ENCODE data around the gene ABHD12.

The ABHD12 gene

DNA sequence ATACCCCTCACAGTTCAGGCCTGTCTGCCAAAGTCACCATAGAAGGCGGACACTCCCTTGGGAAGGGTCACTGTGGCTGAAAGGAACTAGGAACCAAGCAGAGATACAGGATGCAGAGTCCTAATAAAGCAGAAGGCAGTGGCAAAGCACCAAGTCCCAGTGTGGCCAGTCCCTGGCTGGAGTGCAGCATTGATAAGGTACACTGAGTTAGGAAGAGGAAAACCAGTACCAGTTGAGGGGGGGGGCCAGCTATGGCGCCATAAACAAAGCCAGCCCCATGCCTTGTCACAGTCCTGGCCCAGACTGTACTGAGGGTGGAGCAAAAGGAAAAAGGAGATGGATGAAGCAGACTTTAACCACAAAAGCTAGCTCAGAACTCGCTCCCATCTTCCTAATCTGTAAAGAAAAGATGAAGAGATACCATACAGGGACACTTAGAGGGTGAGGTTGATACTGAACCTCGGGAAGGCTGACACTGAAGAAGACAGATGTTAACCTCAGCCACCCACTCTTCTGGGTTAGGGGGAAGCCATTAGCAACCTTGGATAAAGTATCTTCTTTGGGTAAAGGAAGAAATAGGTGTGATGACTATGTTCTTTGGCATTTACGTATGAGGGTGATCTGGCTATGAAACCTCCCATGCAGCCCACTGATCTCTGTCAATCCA is 7.8 kb downstream of the ABHD12 start:
- DNase-seq (ENCODE audit: insufficient read length, low spot score) (no peak), FAIRE-seq (no peak)

DNA sequence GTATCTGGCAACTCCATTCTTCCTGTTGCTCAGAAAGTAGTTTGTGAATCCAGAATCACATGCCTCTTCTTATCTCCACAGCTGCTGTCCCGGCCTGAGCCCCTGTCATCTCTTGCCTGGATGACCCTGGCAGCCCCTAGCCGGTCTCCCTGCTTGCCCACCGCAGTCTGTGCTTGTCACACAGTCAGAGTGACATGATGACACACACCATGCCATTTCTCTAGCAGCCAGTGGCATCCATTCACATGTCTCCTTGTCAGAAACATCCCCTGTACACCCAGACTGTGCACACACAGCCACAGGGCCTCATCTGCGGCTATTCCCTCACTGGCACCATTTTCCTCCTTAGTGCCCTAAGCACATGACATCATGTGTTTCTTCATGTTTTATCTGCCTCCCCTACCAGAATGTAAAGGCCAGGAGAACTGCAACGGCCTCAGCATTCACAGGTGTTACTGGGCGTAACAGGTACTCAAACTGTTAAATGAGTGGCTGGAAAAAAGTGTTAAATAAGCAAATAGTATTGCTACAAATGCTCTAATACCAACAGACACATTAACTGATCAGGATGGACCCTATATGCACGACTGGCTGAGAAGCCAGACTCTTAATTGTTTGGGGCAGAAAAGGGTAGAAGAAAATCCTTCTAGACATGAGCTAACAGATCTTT is 9.6 kb downstream of the ABHD12 start:
- FAIRE-seq (no peak), DNase-seq (ENCODE audit: insufficient read length, low spot score) (no peak)

DNA sequence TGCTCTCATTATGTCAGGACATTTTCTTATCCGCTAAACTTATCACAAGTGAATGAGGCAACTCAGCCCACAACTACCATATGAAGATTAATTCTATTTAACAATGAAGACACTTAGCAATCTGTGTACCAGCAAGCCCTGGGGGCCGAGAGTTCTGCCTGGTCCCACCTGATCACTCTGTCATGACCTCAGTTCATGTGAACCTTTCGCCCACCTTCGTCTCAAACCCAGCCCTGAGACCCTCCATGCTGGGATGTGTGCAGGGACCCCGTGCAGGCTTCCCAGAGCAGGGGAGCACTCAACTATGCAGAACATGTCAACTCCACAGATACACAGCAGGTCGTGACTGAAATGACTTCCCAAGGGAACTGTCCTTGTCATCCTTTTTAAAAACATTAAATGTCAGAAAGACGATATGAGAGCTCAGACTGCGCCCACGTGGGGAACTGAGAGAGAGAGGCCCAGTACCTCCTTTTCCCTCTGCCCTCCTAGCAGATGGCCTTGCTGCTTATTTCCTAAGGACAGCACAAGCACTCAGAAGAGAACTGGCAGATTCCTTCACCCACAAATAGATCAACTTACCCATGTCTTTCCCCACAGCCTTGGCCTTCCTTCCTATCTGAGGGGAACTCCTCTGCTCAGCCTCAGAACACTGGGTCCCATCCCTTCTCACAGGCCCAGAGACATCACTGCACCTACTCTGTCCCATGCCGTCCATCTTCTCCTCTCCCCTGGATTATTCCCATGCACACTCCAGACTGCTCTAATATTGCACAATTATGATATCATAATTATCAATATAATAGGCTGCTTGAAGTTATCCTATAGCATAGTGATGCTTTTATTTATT is 11.5 kb downstream of the ABHD12 start:
- FAIRE-seq, result no peak
- no peak for DNase-seq (ENCODE audit: insufficient read length, low spot score)

DNA sequence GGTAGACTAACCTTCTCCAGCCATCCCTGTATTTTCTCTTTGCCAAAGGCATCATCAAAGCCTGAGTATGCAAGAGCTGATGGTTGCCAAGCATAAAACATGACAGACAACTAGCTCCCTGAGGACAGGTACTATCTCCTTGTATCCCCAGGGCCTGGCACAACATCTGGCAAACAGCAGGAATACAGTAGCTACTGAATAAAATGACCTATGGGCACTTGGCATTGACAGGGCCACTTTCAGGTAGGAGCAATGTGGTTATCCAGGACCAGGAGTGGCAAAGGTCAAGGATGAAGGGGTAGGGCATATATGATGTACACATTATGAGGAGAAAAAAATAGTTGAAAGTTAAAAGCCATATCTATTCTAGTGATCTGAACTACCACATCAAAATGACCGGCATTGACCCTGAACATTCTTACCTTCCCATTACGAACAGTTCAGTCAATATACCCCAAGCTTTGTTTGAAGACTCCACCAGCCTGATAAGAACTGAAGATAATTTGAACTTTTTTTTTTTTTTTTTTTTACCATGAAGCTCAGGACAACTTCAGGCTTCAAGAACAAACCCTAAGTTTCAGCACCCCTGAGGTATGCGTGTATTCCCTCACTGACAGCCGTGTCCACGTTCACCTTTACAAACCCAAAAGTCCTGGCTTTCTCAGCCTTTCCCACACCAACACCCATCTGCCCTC is 12.3 kb downstream of the ABHD12 start:
- FAIRE-seq (no peak), DNase-seq (ENCODE audit: insufficient read length, low spot score) (no peak)

DNA sequence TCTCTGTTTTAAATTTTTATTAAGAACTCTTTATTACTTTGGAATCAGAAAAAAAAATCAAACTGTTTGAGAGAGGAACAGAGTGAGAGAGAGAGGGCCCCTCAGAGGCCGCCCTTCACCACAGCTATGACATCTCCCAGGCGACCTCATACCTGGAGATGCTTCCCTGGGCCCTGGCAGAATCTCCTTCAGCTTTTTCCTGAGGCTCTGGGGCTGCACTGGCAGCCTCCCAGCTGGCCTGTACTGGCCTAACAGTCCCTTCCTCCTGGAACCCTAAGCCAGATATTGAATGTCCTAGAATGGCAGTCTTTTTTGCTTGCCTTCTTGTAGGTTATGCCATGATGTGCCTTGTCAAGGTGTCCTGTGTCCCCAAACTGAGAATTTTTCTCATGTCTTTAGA is 13.7 kb downstream of the ABHD12 start:
- DNase-seq (ENCODE audit: insufficient read length, low spot score) (no peak), FAIRE-seq (no peak)

DNA sequence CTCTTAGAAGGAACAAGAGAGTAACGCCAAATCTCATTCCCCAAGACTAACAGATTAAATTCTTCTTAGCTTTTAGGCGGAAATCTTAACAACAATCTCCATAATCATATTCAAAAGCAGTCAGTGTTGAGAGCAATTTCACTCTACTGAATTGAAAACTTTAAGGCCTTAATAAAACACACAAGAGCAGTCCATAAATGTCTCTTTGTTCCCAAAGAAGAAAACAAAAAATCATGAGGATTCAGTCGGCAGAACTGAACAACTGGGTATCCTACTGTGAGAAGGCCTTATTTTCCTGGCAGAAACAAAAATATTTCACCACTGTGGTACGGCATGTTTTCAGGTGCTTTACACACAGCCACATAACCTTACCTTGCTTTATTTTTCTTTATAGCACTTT is 14.4 kb downstream of the ABHD12 start:
- FAIRE-seq (no peak), DNase-seq (ENCODE audit: insufficient read length, low spot score) (no peak)

- FAIRE-seq (no peak), DNase-seq (ENCODE audit: insufficient read length, low spot score) (no peak)
Observed at GRCh38 chr20:25374842-25375241, 15.8 kb downstream of the ABHD12 start.

DNA sequence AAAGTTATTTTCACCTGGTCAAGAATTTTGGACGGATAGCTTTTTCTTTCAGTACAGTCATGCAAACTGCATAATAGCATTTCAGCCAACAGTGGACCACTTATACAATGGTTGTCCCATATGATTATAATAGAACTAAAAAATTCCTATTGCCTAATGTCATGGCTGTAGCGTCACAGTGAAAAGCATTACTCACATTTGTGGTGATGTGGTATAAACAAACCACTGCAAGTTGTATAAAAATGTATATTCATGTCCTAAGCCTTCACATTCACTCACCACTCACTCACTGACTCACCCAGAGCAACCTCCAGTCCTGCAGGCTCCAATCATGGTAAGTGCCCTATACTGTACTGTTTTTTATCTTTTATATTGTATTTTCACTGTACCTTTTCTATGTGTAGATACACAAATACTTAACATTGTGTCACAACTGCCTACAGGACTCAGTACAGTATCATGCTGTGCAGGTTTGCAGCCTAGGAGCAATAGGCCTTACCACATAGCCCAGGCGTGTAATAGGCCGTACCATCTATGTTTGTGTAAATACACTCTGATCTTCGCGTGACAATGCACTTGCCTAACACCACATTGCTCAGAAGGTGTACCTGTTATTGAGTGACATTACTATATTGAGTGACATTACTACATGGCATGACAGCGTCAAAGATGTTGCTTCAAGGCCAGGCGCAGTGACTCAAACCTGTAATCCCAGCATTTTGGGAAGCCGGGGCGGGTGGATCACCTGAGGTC is 17.9 kb downstream of the ABHD12 start:
- DNase-seq (ENCODE audit: insufficient read length, low spot score) (peak; percentile 31), FAIRE-seq (peak; percentile 36)

- FAIRE-seq (no peak), DNase-seq (ENCODE audit: insufficient read length, low spot score) (no peak)
Observed at GRCh38 chr20:25369971-25370370, 20.7 kb downstream of the ABHD12 start.

GRCh38 chr20:25369529-25369928 is 21.1 kb downstream of the ABHD12 start:
- DNase-seq (ENCODE audit: insufficient read length, low spot score), result no peak
- no peak for FAIRE-seq

DNA sequence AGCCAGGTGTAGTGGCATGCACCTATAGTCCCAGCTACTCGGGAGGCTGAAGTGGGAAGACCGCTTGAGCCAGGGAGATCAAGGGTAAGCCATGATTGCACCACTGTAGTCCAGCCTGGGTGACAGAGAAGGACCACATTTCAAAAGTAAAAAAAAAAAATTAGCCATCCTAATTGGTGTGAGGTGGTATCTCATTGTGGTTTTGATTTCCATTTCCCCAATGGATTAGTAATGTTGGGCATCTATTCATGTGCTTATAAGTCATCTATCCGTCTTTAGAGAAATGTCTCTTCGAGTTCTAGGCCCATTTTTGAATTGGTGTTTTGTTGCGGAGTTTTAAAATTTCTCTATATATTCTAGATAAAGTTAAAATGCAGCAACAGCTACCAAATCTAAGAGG is 21.7 kb downstream of the ABHD12 start:
- DNase-seq (ENCODE audit: insufficient read length, low spot score) (no peak), FAIRE-seq (no peak)

DNA sequence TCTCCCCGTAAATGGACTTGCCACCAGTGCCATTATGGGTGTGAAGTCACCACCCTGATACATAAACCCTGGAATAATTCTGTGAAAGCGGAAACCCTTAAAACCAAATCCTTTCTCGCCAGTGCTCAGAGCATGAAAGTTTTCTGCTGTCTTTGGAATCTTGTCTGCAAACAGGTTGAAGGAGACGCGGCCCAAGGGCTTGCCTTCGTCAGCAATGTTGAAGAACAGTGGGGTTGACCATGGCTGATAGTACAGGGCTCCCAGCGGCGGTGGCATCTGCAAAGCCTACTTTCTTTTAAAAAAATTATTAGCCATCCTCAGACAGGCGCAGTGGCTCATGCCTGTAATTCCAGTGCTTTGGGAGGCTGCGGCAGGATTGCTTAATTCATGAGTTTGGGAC is 22.1 kb downstream of the ABHD12 start:
- no peak for FAIRE-seq
- no peak for DNase-seq (ENCODE audit: insufficient read length, low spot score)

GRCh38 chr20:25364879-25365699 is 25.5 kb downstream of the ABHD12 start:
- DNase-seq (ENCODE audit: insufficient read length, low spot score) (no peak), FAIRE-seq (no peak)

GRCh38 chr20:25364180-25364788 is 26.4 kb downstream of the ABHD12 start:
- DNase-seq (ENCODE audit: insufficient read length, low spot score) (no peak), FAIRE-seq (no peak)

GRCh38 chr20:25361287-25361683 is 29.4 kb downstream of the ABHD12 start:
- DNase-seq (ENCODE audit: insufficient read length, low spot score) (no peak), FAIRE-seq (no peak)

DNA sequence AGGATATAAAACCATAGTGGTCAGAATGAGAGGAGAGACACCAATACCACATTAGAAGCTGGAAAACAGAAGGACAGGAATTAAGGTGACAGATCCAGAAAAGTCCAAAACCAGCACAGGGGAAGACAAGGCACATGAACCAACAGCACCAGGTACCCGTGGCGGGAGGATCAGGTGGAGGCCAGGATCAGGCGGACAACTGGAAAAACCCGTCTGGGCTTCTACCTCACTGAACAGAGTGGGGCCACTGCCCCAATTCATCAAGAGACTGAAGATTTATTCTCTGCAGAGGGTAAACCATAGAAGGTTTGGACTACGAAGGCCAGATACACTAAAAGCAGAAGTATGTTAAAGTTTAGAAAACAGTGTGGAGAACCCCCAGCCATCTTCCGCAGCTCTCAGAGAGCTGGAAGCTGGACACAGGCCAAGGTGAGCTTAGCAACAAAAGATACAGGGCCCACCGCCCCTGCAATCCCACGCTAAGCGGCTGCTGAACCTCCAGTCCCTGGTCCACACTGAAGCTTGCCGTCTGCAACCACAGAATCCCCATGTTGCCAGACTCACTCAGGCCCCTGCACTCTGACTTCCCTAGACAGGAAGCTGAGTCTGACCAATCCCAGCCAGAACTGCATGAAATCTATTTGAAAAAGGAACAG is 29.9 kb downstream of the ABHD12 start:
- peak; percentile 37 for DNase-seq (ENCODE audit: insufficient read length, low spot score)

GRCh38 chr20:25356271-25356933 is 34.2 kb downstream of the ABHD12 start:
- FAIRE-seq (no peak), DNase-seq (ENCODE audit: insufficient read length, low spot score) (no peak)

More for the DNA sequence above, 29.9 kb downstream of the ABHD12 start:
- no peak for FAIRE-seq

DNA sequence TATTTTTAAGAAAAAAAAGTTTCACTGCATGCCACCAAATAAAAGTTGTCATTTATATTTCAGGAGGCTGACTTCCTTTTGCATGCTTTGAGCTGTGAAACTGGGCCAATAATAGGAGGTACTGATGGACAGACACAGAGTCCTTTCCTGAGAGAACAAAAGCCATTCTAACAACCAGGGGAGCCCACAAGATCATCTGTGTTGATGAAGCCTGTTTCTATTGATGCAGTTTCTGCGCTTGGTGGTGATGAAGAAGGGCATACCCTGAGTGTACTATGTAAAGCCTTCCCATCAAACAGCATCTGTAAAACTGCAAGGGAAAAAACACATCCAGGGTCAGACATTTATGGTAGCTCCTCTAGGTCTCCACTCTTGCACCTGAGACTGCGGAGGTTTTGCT is 34.8 kb downstream of the ABHD12 start:
- no peak for FAIRE-seq
- no peak for DNase-seq (ENCODE audit: insufficient read length, low spot score)
